ENCODE data around the gene BCAR1.

DNA sequence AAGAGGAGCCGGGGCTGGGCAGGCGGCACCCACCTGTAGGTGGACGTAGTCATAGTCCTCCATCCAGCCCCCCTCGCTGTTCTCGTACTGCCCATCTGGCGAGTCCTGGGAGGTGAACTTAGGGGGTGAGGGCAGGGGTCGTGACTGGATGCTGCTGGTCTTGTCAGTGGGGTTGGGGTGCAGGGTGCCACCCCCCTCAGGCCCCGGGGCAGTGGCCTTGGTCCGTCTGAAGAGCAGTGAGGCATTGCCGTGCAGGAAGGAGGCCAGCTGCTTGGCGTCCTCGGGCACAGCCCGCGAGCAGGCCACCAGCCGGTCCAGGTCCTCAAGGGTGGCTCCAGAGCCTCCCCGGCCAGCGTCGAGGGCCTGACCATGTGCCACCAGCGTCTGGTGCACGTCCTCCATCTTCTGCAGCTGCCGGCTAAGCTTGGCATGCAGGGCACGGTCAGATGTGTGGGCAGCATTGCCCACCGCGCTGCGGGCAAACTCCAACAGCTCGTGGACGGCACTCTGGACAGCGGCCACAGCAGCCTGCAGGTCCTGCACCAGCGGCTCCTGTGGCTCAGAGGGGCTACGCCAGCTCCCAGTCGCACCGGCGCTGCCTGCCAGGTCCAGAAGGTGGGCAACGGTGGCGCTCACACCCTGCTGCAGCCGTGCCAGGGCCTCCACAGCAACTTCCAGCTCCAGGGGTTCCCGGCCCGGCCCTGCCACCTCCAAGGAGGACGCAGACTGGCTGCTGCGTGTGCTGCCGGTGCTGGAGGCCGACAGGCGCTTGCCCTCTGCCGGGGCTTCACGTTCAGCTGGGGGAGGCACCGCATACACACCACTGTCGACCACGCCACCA lies 16.3 kb downstream of the BCAR1 start:
- no peak for TF ChIP-seq POLR2AphosphoS5 (IDR thresholded peaks at IDR 0.05)
- TF ChIP-seq, protein P1, sequence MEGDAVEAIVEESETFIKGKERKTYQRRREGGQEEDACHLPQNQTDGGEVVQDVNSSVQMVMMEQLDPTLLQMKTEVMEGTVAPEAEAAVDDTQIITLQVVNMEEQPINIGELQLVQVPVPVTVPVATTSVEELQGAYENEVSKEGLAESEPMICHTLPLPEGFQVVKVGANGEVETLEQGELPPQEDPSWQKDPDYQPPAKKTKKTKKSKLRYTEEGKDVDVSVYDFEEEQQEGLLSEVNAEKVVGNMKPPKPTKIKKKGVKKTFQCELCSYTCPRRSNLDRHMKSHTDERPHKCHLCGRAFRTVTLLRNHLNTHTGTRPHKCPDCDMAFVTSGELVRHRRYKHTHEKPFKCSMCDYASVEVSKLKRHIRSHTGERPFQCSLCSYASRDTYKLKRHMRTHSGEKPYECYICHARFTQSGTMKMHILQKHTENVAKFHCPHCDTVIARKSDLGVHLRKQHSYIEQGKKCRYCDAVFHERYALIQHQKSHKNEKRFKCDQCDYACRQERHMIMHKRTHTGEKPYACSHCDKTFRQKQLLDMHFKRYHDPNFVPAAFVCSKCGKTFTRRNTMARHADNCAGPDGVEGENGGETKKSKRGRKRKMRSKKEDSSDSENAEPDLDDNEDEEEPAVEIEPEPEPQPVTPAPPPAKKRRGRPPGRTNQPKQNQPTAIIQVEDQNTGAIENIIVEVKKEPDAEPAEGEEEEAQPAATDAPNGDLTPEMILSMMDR (IDR thresholded peaks at IDR 0.05) = no peak

Measured in transverse colon (tissue), 4 donors.